Activated effector memory CD4-positive, alpha-beta T cell treated with anti-CD3 and anti-CD28 coated beads, Interleukin-2, amount 50 U/mL, for 16 hours (primary cell): ENCODE measurements around the gene JADE2.
"Not testable (repeated sequence)": the region's sequence is repeated elsewhere in the genome, so short reads cannot be mapped to it uniquely, and the experiment has no call there.

Experiments
- DNase-seq: peaks from one replicate; pipeline ENCODE4 v3.0.0-alpha.2; 2020

The JADE2 gene

GRCh38 chr5:134524826-134525682 is at the start of gene JADE2:
JADE2 (plus strand) TSS chr5:134525670; CDS start chr5:134535858, 10,188 bp downstream.
- DNase-seq, result peak; percentile 92

- DNase-seq, result peak; percentile 48
Observed at GRCh38 chr5:134477462-134478245, 47.8 kb upstream of the JADE2 start.

GRCh38 chr5:134479839-134480238 is 45.6 kb upstream of the JADE2 start:
- no peak for DNase-seq

GRCh38 chr5:134489227-134489944 is 36.1 kb upstream of the JADE2 start:
- DNase-seq, result peak; percentile 1

GRCh38 chr5:134490255-134490924 is 35.1 kb upstream of the JADE2 start:
- peak; percentile 10 for DNase-seq

- DNase-seq, result peak; percentile 34
Observed at GRCh38 chr5:134490925-134491271, 34.6 kb upstream of the JADE2 start.

GRCh38 chr5:134491841-134492442 is 33.5 kb upstream of the JADE2 start:
- DNase-seq, result peak; percentile 19

GRCh38 chr5:134492568-134492967 is 32.9 kb upstream of the JADE2 start:
- DNase-seq, result no peak

GRCh38 chr5:134493461-134494055 is 31.9 kb upstream of the JADE2 start:
- peak; percentile 22 for DNase-seq

- DNase-seq, result peak; percentile 39
Observed at GRCh38 chr5:134494780-134495179, 30.7 kb upstream of the JADE2 start.

- not testable (repeated sequence) for DNase-seq
Observed at GRCh38 chr5:134499905-134500304, 25.6 kb upstream of the JADE2 start.

- DNase-seq, result peak; percentile 13
Observed at GRCh38 chr5:134500699-134501430, 24.6 kb upstream of the JADE2 start.

GRCh38 chr5:134502259-134502658 is 23.2 kb upstream of the JADE2 start:
- DNase-seq, result peak; percentile 10

GRCh38 chr5:134503088-134503936 is 22.2 kb upstream of the JADE2 start:
- peak; percentile 83 for DNase-seq

- DNase-seq, result peak; percentile 37
Observed at GRCh38 chr5:134503937-134504437, 21.5 kb upstream of the JADE2 start.

- DNase-seq, result peak; percentile 50
Observed at GRCh38 chr5:134504629-134505300, 20.7 kb upstream of the JADE2 start.

GRCh38 chr5:134506054-134507039 is 19.1 kb upstream of the JADE2 start:
- DNase-seq, result peak; percentile 33

GRCh38 chr5:134507452-134507851 is 18.0 kb upstream of the JADE2 start:
- DNase-seq, result peak; percentile 57
